ENCODE data around the gene IRF2BP2. TPM values are rescaled to one million over a fixed set of nuclear protein-coding genes. Genes with fewer than 3 reads are reported as not detected.

Gene IRF2BP2
- total and polyA plus RNA-seq, 2 of the 13 experiments (the other 11 are each of a cell fraction or from before 2014, with no cell fraction given): 140 to 147 TPM

GRCh38 chr1:234621127-234621468 is 11.1 kb upstream of the IRF2BP2 start (continued):
- no peak for TF ChIP-seq CSRNP1 (CRISPR knock-in tag; IDR thresholded peaks at IDR 0.05)
- no peak for TF ChIP-seq NFKB2 (CRISPR knock-in tag; IDR thresholded peaks at IDR 0.05; ENCODE audit: borderline replicate concordance)
- no peak for TF ChIP-seq CBFB (CRISPR knock-in tag; IDR thresholded peaks at IDR 0.05)
- TF ChIP-seq ZNF775 (CRISPR knock-in tag; IDR thresholded peaks at IDR 0.05; ENCODE audit: borderline replicate concordance): no peak
- TF ChIP-seq ZNF510 (CRISPR knock-in tag; IDR thresholded peaks at IDR 0.05; ENCODE audit: low read depth): no peak
- TF ChIP-seq, protein P1, sequence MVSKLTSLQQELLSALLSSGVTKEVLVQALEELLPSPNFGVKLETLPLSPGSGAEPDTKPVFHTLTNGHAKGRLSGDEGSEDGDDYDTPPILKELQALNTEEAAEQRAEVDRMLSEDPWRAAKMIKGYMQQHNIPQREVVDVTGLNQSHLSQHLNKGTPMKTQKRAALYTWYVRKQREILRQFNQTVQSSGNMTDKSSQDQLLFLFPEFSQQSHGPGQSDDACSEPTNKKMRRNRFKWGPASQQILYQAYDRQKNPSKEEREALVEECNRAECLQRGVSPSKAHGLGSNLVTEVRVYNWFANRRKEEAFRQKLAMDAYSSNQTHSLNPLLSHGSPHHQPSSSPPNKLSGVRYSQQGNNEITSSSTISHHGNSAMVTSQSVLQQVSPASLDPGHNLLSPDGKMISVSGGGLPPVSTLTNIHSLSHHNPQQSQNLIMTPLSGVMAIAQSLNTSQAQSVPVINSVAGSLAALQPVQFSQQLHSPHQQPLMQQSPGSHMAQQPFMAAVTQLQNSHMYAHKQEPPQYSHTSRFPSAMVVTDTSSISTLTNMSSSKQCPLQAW (CRISPR knock-in tag; IDR thresholded peaks at IDR 0.05): 0 out of 2 replicates have a peak, but pooled peaks have one; percentile 31
- peak; percentile 63 for TF ChIP-seq FOSL2 (CRISPR knock-in tag; IDR thresholded peaks at IDR 0.05)
- TF ChIP-seq ZNF605 (CRISPR knock-in tag; IDR thresholded peaks at IDR 0.05): no peak
- TF ChIP-seq, protein P2, sequence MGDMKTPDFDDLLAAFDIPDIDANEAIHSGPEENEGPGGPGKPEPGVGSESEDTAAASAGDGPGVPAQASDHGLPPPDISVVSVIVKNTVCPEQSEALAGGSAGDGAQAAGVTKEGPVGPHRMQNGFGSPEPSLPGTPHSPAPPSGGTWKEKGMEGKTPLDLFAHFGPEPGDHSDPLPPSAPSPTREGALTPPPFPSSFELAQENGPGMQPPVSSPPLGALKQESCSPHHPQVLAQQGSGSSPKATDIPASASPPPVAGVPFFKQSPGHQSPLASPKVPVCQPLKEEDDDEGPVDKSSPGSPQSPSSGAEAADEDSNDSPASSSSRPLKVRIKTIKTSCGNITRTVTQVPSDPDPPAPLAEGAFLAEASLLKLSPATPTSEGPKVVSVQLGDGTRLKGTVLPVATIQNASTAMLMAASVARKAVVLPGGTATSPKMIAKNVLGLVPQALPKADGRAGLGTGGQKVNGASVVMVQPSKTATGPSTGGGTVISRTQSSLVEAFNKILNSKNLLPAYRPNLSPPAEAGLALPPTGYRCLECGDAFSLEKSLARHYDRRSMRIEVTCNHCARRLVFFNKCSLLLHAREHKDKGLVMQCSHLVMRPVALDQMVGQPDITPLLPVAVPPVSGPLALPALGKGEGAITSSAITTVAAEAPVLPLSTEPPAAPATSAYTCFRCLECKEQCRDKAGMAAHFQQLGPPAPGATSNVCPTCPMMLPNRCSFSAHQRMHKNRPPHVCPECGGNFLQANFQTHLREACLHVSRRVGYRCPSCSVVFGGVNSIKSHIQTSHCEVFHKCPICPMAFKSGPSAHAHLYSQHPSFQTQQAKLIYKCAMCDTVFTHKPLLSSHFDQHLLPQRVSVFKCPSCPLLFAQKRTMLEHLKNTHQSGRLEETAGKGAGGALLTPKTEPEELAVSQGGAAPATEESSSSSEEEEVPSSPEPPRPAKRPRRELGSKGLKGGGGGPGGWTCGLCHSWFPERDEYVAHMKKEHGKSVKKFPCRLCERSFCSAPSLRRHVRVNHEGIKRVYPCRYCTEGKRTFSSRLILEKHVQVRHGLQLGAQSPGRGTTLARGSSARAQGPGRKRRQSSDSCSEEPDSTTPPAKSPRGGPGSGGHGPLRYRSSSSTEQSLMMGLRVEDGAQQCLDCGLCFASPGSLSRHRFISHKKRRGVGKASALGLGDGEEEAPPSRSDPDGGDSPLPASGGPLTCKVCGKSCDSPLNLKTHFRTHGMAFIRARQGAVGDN (CRISPR knock-in tag; IDR thresholded peaks at IDR 0.05): no peak
- TF ChIP-seq NR2C2 (CRISPR knock-in tag; IDR thresholded peaks at IDR 0.05; ENCODE audit: borderline replicate concordance): peak; percentile 90
- no peak for TF ChIP-seq SP4 (CRISPR knock-in tag; IDR thresholded peaks at IDR 0.05)
- peak; percentile 76 for TF ChIP-seq SAP130 (CRISPR knock-in tag; IDR thresholded peaks at IDR 0.05; ENCODE audit: low read depth)
- no peak for TF ChIP-seq ZNF335 (CRISPR knock-in tag; IDR thresholded peaks at IDR 0.05)
- peak; percentile 74; the same call in 1 of the 2 replicates for TF ChIP-seq ZNF629 (CRISPR knock-in tag; conservative IDR thresholded peaks at IDR 0.05)
- TF ChIP-seq XBP1 (CRISPR knock-in tag; IDR thresholded peaks at IDR 0.05): no peak
- TF ChIP-seq ZNF609 (CRISPR knock-in tag; IDR thresholded peaks at IDR 0.05; ENCODE audit: borderline replicate concordance): peak; percentile 49; the same call in 1 of the 2 replicates
- no peak for TF ChIP-seq ZNF225 (CRISPR knock-in tag; IDR thresholded peaks at IDR 0.05)
- no peak for TF ChIP-seq ZFP41 (CRISPR knock-in tag; IDR thresholded peaks at IDR 0.05; ENCODE audit: borderline replicate concordance)
- no peak for TF ChIP-seq ZNF766 (CRISPR knock-in tag; IDR thresholded peaks at IDR 0.05; ENCODE audit: borderline replicate concordance)

Data from HepG2 (cell line).